ENCODE data around the gene KCNH4.

Gene KCNH4

DNA sequence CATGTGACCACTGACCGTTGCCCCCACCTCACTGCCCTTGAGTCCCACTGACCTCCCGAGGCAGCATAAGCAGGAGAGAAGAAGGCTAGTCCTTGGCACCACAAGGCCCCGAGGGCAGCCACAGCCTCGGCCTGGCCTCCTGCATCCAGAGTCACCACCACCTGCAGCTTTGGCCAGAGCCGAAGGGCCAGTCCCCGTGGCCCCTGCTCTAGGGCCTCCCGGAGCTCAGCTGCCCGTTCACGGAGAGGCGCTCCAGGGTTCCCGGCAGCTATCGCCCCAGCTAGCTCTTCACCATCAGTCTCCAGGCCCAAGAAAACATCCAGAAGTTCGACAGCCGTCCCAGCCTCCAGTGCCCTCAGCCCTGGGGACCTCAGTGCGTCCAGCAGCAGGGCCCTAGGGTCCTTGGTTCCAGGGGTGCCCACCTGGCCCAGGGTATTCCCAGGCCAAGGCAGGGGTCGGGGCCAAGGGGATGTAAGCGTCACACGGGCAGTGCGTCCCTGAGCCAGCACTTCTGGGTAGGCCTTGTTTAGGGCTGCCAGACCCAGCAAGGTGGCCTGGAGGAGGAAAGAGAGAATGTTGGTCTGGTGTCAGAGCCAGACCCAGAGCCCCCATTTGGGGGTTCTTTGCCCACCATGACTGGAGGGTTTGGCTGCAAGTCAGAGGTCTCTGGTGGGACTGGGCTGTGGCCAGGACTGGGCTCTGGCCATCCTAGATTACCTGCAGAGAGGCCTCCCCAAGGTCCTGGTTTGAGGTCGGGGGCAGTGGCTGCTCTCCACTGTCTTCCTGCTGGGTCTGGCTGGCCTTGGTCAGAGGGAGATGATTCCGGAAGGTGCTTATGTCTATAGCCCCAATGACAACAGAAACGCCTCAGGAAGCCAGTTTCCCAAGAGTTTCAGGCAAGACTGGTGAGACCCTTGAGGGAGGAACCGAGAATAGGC, 11.5 kb upstream of the KCNH4 start:
- TF ChIP-seq, protein P1, sequence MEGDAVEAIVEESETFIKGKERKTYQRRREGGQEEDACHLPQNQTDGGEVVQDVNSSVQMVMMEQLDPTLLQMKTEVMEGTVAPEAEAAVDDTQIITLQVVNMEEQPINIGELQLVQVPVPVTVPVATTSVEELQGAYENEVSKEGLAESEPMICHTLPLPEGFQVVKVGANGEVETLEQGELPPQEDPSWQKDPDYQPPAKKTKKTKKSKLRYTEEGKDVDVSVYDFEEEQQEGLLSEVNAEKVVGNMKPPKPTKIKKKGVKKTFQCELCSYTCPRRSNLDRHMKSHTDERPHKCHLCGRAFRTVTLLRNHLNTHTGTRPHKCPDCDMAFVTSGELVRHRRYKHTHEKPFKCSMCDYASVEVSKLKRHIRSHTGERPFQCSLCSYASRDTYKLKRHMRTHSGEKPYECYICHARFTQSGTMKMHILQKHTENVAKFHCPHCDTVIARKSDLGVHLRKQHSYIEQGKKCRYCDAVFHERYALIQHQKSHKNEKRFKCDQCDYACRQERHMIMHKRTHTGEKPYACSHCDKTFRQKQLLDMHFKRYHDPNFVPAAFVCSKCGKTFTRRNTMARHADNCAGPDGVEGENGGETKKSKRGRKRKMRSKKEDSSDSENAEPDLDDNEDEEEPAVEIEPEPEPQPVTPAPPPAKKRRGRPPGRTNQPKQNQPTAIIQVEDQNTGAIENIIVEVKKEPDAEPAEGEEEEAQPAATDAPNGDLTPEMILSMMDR (IDR thresholded peaks at IDR 0.05): no peak
- Histone ChIP-seq H3K9me3 (no peaks in the 10 kb centered on the region), H3K4me3 (ENCODE audit: low read depth in 1 of 2, low read length in 1 of 2) (no peak overlapping the region), H3K27ac (peak overlapping the region; percentile 77), H3K27me3 (no peaks in the 10 kb centered on the region), H3K4me1 (ENCODE audit: control insufficient read depth in 1 of 2, insufficient read depth in 1 of 2, low read depth in 1 of 2, low read length in 1 of 2) (peaks cover 40 to 42% of the 10 kb centered on the region in 2 experiments), H3K36me3 (no peaks in the 10 kb centered on the region)

DNA sequence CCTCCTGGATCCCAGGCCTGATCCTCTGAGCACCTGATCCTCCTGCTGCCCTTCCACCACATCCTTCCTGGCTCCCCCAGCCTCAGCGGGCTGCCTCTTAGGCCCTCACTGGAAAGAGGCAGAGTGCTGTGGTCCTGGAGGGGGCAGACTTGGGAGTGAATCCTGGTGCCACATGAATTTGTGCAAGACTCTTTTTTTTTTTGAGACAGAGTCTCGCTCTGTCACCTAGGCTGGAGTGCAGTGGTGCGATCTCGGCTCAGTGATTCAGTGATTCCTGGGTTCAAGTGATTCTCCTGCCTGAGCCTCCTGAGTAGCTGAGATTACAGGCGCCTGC, 10.3 kb upstream of the KCNH4 start:
- H3K27ac ChIP-seq: no peak overlapping the region
- no peaks in the 10 kb centered on the region for H3K36me3 ChIP-seq
- no peaks in the 10 kb centered on the region for H3K9me3 ChIP-seq
- no peaks in the 10 kb centered on the region for H3K27me3 ChIP-seq
- no peak overlapping the region for H3K4me3 ChIP-seq (ENCODE audit: low read depth in 1 of 2, low read length in 1 of 2)
- TF ChIP-seq, protein P1 (IDR thresholded peaks at IDR 0.05): no peak
- peaks cover 43 to 46% of the 10 kb centered on the region in 2 experiments for H3K4me1 ChIP-seq (ENCODE audit: control insufficient read depth in 1 of 2, insufficient read depth in 1 of 2, low read depth in 1 of 2, low read length in 1 of 2)

DNA sequence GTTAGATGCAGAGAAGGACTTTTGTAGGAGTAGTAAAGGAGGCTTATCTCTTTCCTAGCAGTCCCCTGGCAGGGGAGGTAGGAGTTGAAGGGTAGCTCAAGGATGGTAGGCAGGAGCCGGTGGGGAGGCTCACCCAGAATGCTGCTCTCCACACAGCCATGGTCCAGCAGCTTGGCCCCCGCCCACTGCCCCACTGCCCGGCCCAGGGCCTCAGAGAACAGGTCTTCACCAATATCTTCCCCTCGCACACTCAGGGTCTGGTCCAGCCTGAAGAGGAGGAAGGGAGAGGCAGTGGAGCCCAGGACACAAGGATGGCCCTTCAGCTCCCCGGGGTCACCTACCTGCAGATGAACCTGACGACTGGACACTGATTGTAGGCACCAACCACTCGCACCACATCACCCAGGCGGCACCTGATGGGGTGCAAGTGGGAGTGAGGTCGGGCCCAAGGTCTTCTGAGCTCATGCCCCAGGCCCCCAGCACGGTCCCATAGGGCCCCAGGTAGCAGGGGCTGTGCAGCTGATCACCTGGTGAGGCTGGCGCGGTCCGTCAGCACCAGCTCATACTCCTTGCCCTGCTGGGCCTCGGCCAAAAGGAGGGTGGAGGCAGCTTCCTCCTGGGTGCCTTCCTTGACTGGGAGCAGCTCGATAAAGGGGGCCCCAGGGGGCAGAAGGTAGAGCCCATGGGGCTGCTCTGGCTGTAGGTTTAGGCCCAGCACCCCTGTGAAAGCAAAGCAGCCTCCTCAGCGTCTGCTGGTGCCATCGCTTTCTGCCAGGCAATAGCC, 9.7 kb upstream of the KCNH4 start:
- Histone ChIP-seq H3K9me3 (no peaks in the 10 kb centered on the region), H3K36me3 (no peaks in the 10 kb centered on the region), H3K4me1 (ENCODE audit: control insufficient read depth in 1 of 2, insufficient read depth in 1 of 2, low read depth in 1 of 2, low read length in 1 of 2) (peaks cover 48 to 49% of the 10 kb centered on the region in 2 experiments), H3K27me3 (no peaks in the 10 kb centered on the region), H3K27ac (no peak overlapping the region), H3K4me3 (ENCODE audit: low read depth in 1 of 2, low read length in 1 of 2) (no peak overlapping the region)
- TF ChIP-seq, protein P1 (IDR thresholded peaks at IDR 0.05): no peak

DNA sequence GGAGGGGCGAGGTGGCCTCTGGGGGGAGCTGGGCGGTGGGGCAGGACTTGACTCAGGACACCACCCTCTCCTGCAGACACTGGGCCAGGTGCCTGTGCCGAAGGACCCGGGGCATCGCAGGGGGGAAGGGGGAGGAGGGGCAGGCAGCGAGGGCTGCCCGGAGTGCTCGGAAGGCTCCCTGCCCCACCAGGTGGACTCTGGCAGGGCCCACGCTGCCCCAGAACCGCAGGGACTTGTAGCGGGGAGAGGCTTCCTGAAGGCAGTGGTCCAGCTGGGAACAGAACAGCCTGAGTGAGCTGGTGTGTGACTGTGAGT, 8.7 kb upstream of the KCNH4 start:
- Histone ChIP-seq H3K27ac (no peak overlapping the region), H3K9me3 (no peaks in the 10 kb centered on the region), H3K36me3 (no peaks in the 10 kb centered on the region), H3K4me3 (ENCODE audit: low read depth in 1 of 2, low read length in 1 of 2) (no peak overlapping the region), H3K27me3 (no peaks in the 10 kb centered on the region), H3K4me1 (ENCODE audit: control insufficient read depth in 1 of 2, insufficient read depth in 1 of 2, low read depth in 1 of 2, low read length in 1 of 2) (peaks cover 52 to 53% of the 10 kb centered on the region in 2 experiments)
- TF ChIP-seq, protein P1 (IDR thresholded peaks at IDR 0.05): no peak

DNA sequence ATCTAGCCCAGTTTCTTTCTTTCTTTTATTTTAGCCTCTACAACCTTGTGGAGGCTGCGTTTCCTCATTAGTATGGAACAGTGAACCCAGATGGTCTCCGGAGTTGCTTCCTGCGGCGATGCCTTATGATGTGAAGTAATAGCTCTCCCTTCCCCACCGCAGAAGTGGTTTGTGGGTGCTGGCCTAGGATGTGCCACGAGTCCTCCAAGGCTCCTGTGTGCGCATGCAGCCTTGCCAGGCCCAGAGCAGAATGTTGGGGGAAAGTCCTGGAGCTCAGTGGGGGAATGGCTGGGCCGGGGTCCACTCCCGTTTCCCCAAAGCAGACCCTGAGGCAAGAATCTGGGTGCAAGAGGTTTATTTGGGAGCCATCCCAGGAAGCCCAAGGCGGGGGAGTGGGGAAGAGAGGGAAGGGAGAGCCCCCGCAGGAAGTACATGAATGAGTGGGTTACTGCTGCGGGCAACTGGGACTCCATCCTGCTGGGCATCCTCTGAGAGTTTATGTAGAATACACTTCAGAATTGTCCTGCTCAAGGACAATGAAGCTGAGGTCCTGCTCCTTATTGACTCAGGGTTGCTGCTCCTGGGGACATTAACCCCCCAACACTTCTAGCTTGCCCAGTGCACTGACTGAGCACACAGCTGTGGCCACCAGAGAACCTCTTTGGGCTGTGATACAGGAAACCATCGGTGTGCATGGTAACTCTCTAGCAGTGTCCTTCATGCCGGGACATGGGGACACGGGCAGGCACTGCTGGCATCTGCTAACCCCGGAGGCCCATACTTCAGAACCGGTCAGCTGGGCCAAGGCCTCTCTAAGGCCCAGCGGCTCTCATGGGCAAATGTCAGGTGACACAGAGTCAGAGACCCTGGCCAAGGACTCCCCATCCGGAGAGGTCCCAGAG, 8.1 kb upstream of the KCNH4 start:
- Histone ChIP-seq H3K4me1 (ENCODE audit: control insufficient read depth in 1 of 2, insufficient read depth in 1 of 2, low read depth in 1 of 2, low read length in 1 of 2) (peaks cover 51 to 52% of the 10 kb centered on the region in 2 experiments), H3K36me3 (no peaks in the 10 kb centered on the region), H3K27ac (peak overlapping the region; percentile 36), H3K9me3 (no peaks in the 10 kb centered on the region), H3K27me3 (no peaks in the 10 kb centered on the region), H3K4me3 (ENCODE audit: low read depth in 1 of 2, low read length in 1 of 2) (no peak overlapping the region)
- TF ChIP-seq, protein P1 (IDR thresholded peaks at IDR 0.05): no peak

Data from neutrophil (primary cell).